Duodenal mucosa (tissue), 2 donors: ENCODE measurements around the gene UCK1.

ENCODE experiments used
- H3K27ac ChIP-seq: one replicate; pipeline ENCODE4 v1.7.0; 2013; ENCODE audit warnings: low read depth, low read length
- H3K27me3 ChIP-seq, 2 donors: one replicate each; pipeline ENCODE4 v1.7.0; 2013; ENCODE audit warnings: low read length in 2 of 2, control low read depth in 1 of 2; ENCODE audit not compliant: insufficient read depth in 2 of 2, control insufficient read depth in 1 of 2
- H3K36me3 ChIP-seq, 2 donors: one replicate each; pipeline ENCODE4 v1.7.0; 2013; ENCODE audit warnings: low read length in 2 of 2, control low read depth in 1 of 2; ENCODE audit not compliant: insufficient read depth in 2 of 2, control insufficient read depth in 1 of 2
- H3K4me1 ChIP-seq, 2 donors: one replicate each; pipeline ENCODE4 v1.7.0; 2013; ENCODE audit warnings: low read length in 2 of 2, control low read depth in 1 of 2; ENCODE audit not compliant: insufficient read depth in 2 of 2, control insufficient read depth in 1 of 2
- H3K4me3 ChIP-seq, 2 donors: one replicate each; pipeline ENCODE4 v1.7.0; 2013; ENCODE audit warnings: low read length in 2 of 2, low read depth in 1 of 2
- H3K9ac ChIP-seq, 2 donors: one replicate each; pipeline ENCODE4 v1.7.0; 2013; ENCODE audit warnings: low read length in 2 of 2, low read depth in 1 of 2
- H3K9me3 ChIP-seq, 2 donors: one replicate each; pipeline ENCODE4 v1.7.0; 2013; ENCODE audit warnings: low read length in 2 of 2, control low read depth in 1 of 2; ENCODE audit not compliant: control insufficient read depth in 1 of 2

UCK1 gene

GRCh38 chr9:131530920-131531832 is at the start of gene UCK1:
UCK1 (minus strand) TSS chr9:131531263; CDS start chr9:131531174, 89 bp downstream.
- Histone ChIP-seq H3K4me1 (peaks cover 15 to 18% of the 10 kb centered on the region in 2 donors), H3K9ac (peak within 1 kb of the TSS; percentile 75 to 81), H3K27me3 (no peaks in the 10 kb centered on the region), H3K9me3 (no peaks in the 10 kb centered on the region), H3K4me3 (peak within 1 kb of the TSS; percentile 83 to 86), H3K27ac (peak within 1 kb of the TSS; percentile 20), H3K36me3 (peaks cover 6 to 29% of the 10 kb centered on the region in 2 donors)

GRCh38 chr9:131580358-131580757 is 49.3 kb upstream of the UCK1 start:
- H3K4me1 ChIP-seq: peaks cover 0 to 4% of the 10 kb centered on the region in 2 donors
- no peak overlapping the region for H3K9ac ChIP-seq
- H3K27me3 ChIP-seq: no peaks in the 10 kb centered on the region
- H3K27ac ChIP-seq: no peak overlapping the region
- no peak overlapping the region for H3K4me3 ChIP-seq
- H3K36me3 ChIP-seq: peaks cover 38 to 89% of the 10 kb centered on the region in 2 donors
- H3K9me3 ChIP-seq: no peaks in the 10 kb centered on the region

- no peak overlapping the region for H3K4me3 ChIP-seq
- H3K36me3 ChIP-seq: peaks cover 34 to 88% of the 10 kb centered on the region in 2 donors
- no peak overlapping the region for H3K9ac ChIP-seq
- H3K27ac ChIP-seq: no peak overlapping the region
- no peaks in the 10 kb centered on the region for H3K27me3 ChIP-seq
- H3K9me3 ChIP-seq: no peaks in the 10 kb centered on the region
- peaks cover 0 to 3% of the 10 kb centered on the region in 2 donors for H3K4me1 ChIP-seq
Measured at GRCh38 chr9:131579789-131580211, 48.7 kb upstream of the UCK1 start.

GRCh38 chr9:131578731-131579504 is 47.9 kb upstream of the UCK1 start:
- Histone ChIP-seq H3K9ac (no peak overlapping the region), H3K27me3 (no peaks in the 10 kb centered on the region), H3K9me3 (no peaks in the 10 kb centered on the region), H3K4me1 (no peaks in the 10 kb centered on the region), H3K4me3 (no peak overlapping the region), H3K27ac (no peak overlapping the region), H3K36me3 (peaks cover 30 to 80% of the 10 kb centered on the region in 2 donors)

- no peak overlapping the region for H3K9ac ChIP-seq
- H3K4me1 ChIP-seq: no peaks in the 10 kb centered on the region
- no peak overlapping the region for H3K27ac ChIP-seq
- H3K4me3 ChIP-seq: no peak overlapping the region
- H3K9me3 ChIP-seq: no peaks in the 10 kb centered on the region
- H3K27me3 ChIP-seq: no peaks in the 10 kb centered on the region
- peaks cover 29 to 71% of the 10 kb centered on the region in 2 donors for H3K36me3 ChIP-seq
Measured at GRCh38 chr9:131578021-131578420, 47.0 kb upstream of the UCK1 start.

- H3K9ac ChIP-seq: no peak overlapping the region
- H3K36me3 ChIP-seq: peaks cover 22 to 64% of the 10 kb centered on the region in 2 donors
- no peaks in the 10 kb centered on the region for H3K9me3 ChIP-seq
- no peaks in the 10 kb centered on the region for H3K4me1 ChIP-seq
- H3K27me3 ChIP-seq: no peaks in the 10 kb centered on the region
- H3K4me3 ChIP-seq: no peak overlapping the region
- H3K27ac ChIP-seq: no peak overlapping the region
Measured at GRCh38 chr9:131577005-131578000, 46.2 kb upstream of the UCK1 start.

- Histone ChIP-seq H3K4me1 (no peaks in the 10 kb centered on the region), H3K36me3 (peaks cover 18 to 56% of the 10 kb centered on the region in 2 donors), H3K4me3 (no peak overlapping the region)
Measured at GRCh38 chr9:131575946-131576853, 45.1 kb upstream of the UCK1 start.

GRCh38 chr9:131574730-131575640 is 43.9 kb upstream of the UCK1 start:
- Histone ChIP-seq H3K4me1 (no peaks in the 10 kb centered on the region), H3K9me3 (no peaks in the 10 kb centered on the region), H3K9ac (no peak overlapping the region), H3K27me3 (no peaks in the 10 kb centered on the region), H3K4me3 (no peak overlapping the region), H3K27ac (no peak overlapping the region), H3K36me3 (peaks cover 16 to 51% of the 10 kb centered on the region in 2 donors)

More at GRCh38 chr9:131575946-131576853, 45.1 kb upstream of the UCK1 start:
- H3K9me3 ChIP-seq: no peaks in the 10 kb centered on the region
- H3K27ac ChIP-seq: no peak overlapping the region
- no peaks in the 10 kb centered on the region for H3K27me3 ChIP-seq
- no peak overlapping the region for H3K9ac ChIP-seq
